B cell (primary cell): ENCODE measurements around the gene RRP15.

Experiments
- CTCF ChIP-seq: fragments of 200-600 bp; IDR thresholded peaks from one replicate; pipeline ENCODE4 v1.8.0; 2022; ENCODE audit warnings: antibody characterized with exemption, mild to moderate bottlenecking
- EZH2 ChIP-seq: IDR thresholded peaks from 2 replicates; pipeline ENCODE4 v1.6.1; 2012; ENCODE audit warnings: borderline replicate concordance, low read depth, mild to moderate bottlenecking, moderate library complexity, low read length; ENCODE audit not compliant: insufficient read depth, poor library complexity, severe bottlenecking

- TF ChIP-seq CTCF = no peak
- TF ChIP-seq EZH2 = no peak
Measured at GRCh38 chr1:218314316-218314715, 29.2 kb downstream of the RRP15 start.
